OCI-LY7 (cell line): Measurements from ENCODE around the gene C12orf60. TPM values are rescaled to one million over a fixed set of nuclear protein-coding genes. Genes with fewer than 3 reads are reported as not detected.

ENCODE experiments used
- BruUV-seq: library from RNA; stranded (reverse); fragments of 400-500 nt; replicated peaks from 2 replicates; lab custom pipeline; 2021; lab: Mats Ljungman, UMichigan
- CTCF ChIA-PET: fragments of 300-600 bp; sonication (Branson Sonifier 250); formaldehyde crosslinking; loops from one replicate; lab custom pipeline; 2022; ENCODE audit warnings: antibody characterized with exemption; ENCODE audit not compliant: unreplicated experiment; lab: Charles Lee
- POLR2A ChIA-PET: fragments of 300-600 bp; sonication (Branson Sonifier 250); formaldehyde crosslinking; loops from one replicate; lab custom pipeline; 2022; ENCODE audit warnings: antibody characterized with exemption; lab: Charles Lee
- DNase-seq: peaks from one replicate; pipeline ENCODE4 v3.0.0-alpha.2; 2015; ENCODE audit warnings: low spot score
- H2AFZ ChIP-seq: fragments of 200-600 bp; sonication (generic), shearing (Covaris generic); 2 replicates; pipeline ENCODE4 v1.6.1; 2014; ENCODE audit warnings: mild to moderate bottlenecking, antibody characterized with exemption, low read length, moderate library complexity
- H3K27ac ChIP-seq: fragments of 200-600 bp; sonication (generic); 2 replicates; pipeline ENCODE4 v1.5.1; 2014; ENCODE audit warnings: mixed run types, low read depth, mild to moderate bottlenecking, moderate library complexity, low read length, inconsistent platforms; ENCODE audit not compliant: poor library complexity, severe bottlenecking
- H3K36me3 ChIP-seq: fragments of 200-600 bp; sonication (generic); 2 replicates; pipeline ENCODE4 v1.6.1; 2014; ENCODE audit warnings: mild to moderate bottlenecking, antibody characterized with exemption, low read length, moderate library complexity, mixed read lengths; ENCODE audit not compliant: insufficient read depth
- H3K4me1 ChIP-seq: fragments of 200-600 bp; sonication (generic); 2 replicates; pipeline ENCODE4 v1.5.1; 2014; ENCODE audit warnings: mild to moderate bottlenecking, low read length; ENCODE audit not compliant: insufficient read depth, poor library complexity, severe bottlenecking
- H3K4me2 ChIP-seq: fragments of 200-600 bp; sonication (generic); 2 replicates; pipeline ENCODE4 v1.6.1; 2014; ENCODE audit warnings: mild to moderate bottlenecking, low read length
- H3K4me3 ChIP-seq: fragments of 200-600 bp; sonication (generic); 2 replicates; pipeline ENCODE4 v1.5.1; 2014; ENCODE audit warnings: mild to moderate bottlenecking, low read depth, low read length; ENCODE audit not compliant: poor library complexity, severe bottlenecking
- H3K79me2 ChIP-seq: fragments of 200-600 bp; sonication (generic); 2 replicates; pipeline ENCODE4 v1.6.1; 2016; ENCODE audit warnings: low read depth, mild to moderate bottlenecking, low read length, moderate library complexity, mixed read lengths; ENCODE audit not compliant: insufficient read depth
- H3K9me2 ChIP-seq: fragments of 200-600 bp; sonication (generic); 2 replicates; pipeline ENCODE4 v1.6.1; 2016; ENCODE audit warnings: mild to moderate bottlenecking, low read length, mixed read lengths; ENCODE audit not compliant: insufficient read depth
- H3K9me3 ChIP-seq: fragments of 200-600 bp; sonication (generic); 2 replicates; pipeline ENCODE4 v1.6.1; 2014; ENCODE audit warnings: mild to moderate bottlenecking, mixed run types, low read length, mixed read lengths
- H4K20me1 ChIP-seq: fragments of 200-600 bp; sonication (generic); 2 replicates; pipeline ENCODE4 v1.6.1; 2014; ENCODE audit warnings: mild to moderate bottlenecking, antibody characterized with exemption, low read length, moderate library complexity, mixed read lengths; ENCODE audit not compliant: insufficient read depth
- CTCF ChIP-seq: fragments of 200-600 bp; sonication (generic); conservative IDR thresholded peaks from 2 replicates; pipeline ENCODE4 v1.5.1; 2014; ENCODE audit warnings: mild to moderate bottlenecking, antibody characterized with exemption, low read length, moderate library complexity, mixed read lengths
- EZH2phosphoT487 ChIP-seq: fragments of 200-600 bp; sonication (generic); IDR thresholded peaks from 2 replicates; pipeline ENCODE4 v1.6.1; 2018; ENCODE audit warnings: low read depth, borderline replicate concordance, mild to moderate bottlenecking, mixed run types, antibody characterized with exemption, low read length, moderate library complexity, mixed read lengths
- intact Hi-C: fragments of 100-400 bp; cut with micrococcal nuclease; formaldehyde crosslinking; loops from one replicate; pipeline ENCODE4 v1.10.0; 2022; ENCODE audit not compliant: unreplicated experiment
- total RNA-seq, 2 experiments: library from RNA; depleted of rRNA in 1 of 2; stranded (reverse); fragments of >200 nt in 1 of 2; shearing (Covaris generic) in 1 of 2; gene quantifications; 2 replicates each; pipeline ENCODE4 v1.2.3, GENCODE V29; 2014 to 2022

C12orf60 gene
- total RNA-seq, 2 experiments from 2014 or later, result 2.8 to 3.4 TPM

DNA sequence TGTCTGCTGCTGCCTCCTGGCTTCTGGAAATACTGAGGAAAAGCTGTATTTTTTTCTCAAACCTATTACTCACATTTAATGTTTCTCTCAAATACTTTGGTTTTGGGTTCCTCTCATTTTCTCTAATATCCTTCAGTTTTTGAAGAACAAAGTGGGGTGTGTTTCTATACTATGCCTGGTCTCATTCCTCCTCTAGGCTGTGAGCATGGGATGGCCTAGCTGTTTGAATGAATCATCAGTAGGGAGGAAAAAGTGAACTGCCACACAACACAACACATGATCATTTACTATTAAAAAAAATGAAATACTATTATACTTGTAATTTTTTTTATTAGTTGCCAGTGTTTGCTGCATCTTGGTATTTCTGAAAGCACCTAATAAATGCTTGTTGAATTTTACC is 21.8 kb downstream of the C12orf60 start:
- Histone ChIP-seq H3K4me3 (no peak overlapping the region), H3K27ac (no peak overlapping the region), H3K9me3 (no peaks in the 10 kb centered on the region), H3K4me2 (no peak overlapping the region), H3K4me1 (no peaks in the 10 kb centered on the region), H3K36me3 (no peaks in the 10 kb centered on the region), H4K20me1 (no peaks in the 10 kb centered on the region), H3K9me2 (peaks cover 4% of the 10 kb centered on the region; the same call in 1 of the 2 replicates), H3K79me2 (no peaks in the 10 kb centered on the region), H2AFZ (no peak overlapping the region)
- ChIA-PET CTCF (no interaction called here), POLR2A (interaction anchor here (0.7 kb wide), 2 partner anchors 24 to 229 kb away, joined by 3 read pairs; no protein-coding TSS in a partner anchor)
- TF ChIP-seq CTCF (no peak), EZH2phosphoT487 (no peak)
- no peak for DNase-seq
- BruUV-seq, result no TSS peak
- intact Hi-C loops, result no loop called here

- H3K9me3 ChIP-seq, result no peaks in the 10 kb centered on the region
- intact Hi-C loops, result no loop called here
- DNase-seq, result no peak
- H3K4me3 ChIP-seq, result no peak overlapping the region
- H3K4me1 ChIP-seq, result no peaks in the 10 kb centered on the region
- no peak overlapping the region for H3K27ac ChIP-seq
- TF ChIP-seq EZH2phosphoT487, result no peak
- TF ChIP-seq CTCF, result no peak
- peaks cover 4% of the 10 kb centered on the region; the same call in 1 of the 2 replicates for H3K9me2 ChIP-seq
- ChIA-PET CTCF (no interaction called here), POLR2A (interaction anchor here (1.2 to 1.9 kb wide), 2 partner anchors 12 to 22 kb away, joined by 5 to 6 read pairs; no protein-coding TSS in a partner anchor)
- no peak overlapping the region for H2AFZ ChIP-seq
- no peak overlapping the region for H3K4me2 ChIP-seq
- H3K36me3 ChIP-seq, result no peaks in the 10 kb centered on the region
- H4K20me1 ChIP-seq, result no peaks in the 10 kb centered on the region
- no peaks in the 10 kb centered on the region for H3K79me2 ChIP-seq
- no TSS peak for BruUV-seq
Measured at GRCh38 chr12:14826491-14826890, 23.0 kb downstream of the C12orf60 start.

DNA sequence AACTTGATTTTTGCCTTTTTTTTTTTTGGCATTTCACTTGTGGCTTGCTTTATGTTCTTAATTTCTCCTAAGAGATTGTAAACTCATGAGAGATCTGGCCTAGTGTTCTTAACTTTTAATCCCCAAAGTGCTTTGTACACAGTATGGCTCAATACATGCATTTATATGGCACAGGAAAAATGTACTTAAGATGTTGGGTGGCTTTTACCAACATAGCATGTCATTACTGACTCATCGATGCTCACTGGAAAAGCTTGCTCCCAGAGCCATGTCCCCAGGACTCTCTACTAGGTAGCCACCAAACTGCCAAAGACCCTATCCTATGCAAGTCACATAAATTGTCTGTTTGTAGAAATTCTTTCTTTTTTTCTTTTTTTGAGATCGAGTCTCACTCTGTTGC is 23.6 kb downstream of the C12orf60 start:
- DNase-seq, result no peak
- ChIA-PET POLR2A (interaction anchor here (1.2 to 1.9 kb wide), 3 partner anchors 10 to 21 kb away, joined by 5 to 8 read pairs (median 6); no protein-coding TSS in a partner anchor), CTCF (no interaction called here)
- intact Hi-C loops, result no loop called here
- Histone ChIP-seq H3K36me3 (no peaks in the 10 kb centered on the region), H3K9me3 (no peaks in the 10 kb centered on the region), H3K4me3 (no peak overlapping the region), H4K20me1 (no peaks in the 10 kb centered on the region), H3K4me1 (no peaks in the 10 kb centered on the region), H3K79me2 (no peaks in the 10 kb centered on the region), H3K27ac (no peak overlapping the region), H3K9me2 (peaks cover 4% of the 10 kb centered on the region; the same call in 1 of the 2 replicates), H2AFZ (no peak overlapping the region), H3K4me2 (no peak overlapping the region)
- TF ChIP-seq CTCF (no peak), EZH2phosphoT487 (no peak)
- BruUV-seq, result no TSS peak
